GM12891 (cell line): Measurements from ENCODE around the gene MIOX.

Experiments
- DNase-seq: peaks from one replicate; pipeline ENCODE4 v3.0.0; 2011; ENCODE audit warnings: low spot score; ENCODE audit not compliant: insufficient read length
- FAIRE-seq: peaks from 2 replicates; lab custom pipeline; 2011; peaks lifted over from hg19 to GRCh38; lab: Jason Lieb, UNC
- PAX5 ChIP-seq: IDR thresholded peaks from 2 replicates; pipeline ENCODE4 v1.6.1; 2011; ENCODE audit warnings: low read length, moderate library complexity, mild to moderate bottlenecking; ENCODE audit not compliant: insufficient read depth, severe bottlenecking
- POLR2A ChIP-seq: IDR thresholded peaks from 2 replicates; pipeline ENCODE4 v1.6.1; 2011; ENCODE audit warnings: low read depth, low read length, control low read depth
- POLR2AphosphoS5 ChIP-seq: IDR thresholded peaks from 2 replicates; pipeline ENCODE4 v1.6.1; 2011; ENCODE audit warnings: low read depth, low read length, control low read depth
- POU2F2 ChIP-seq: IDR thresholded peaks from 2 replicates; pipeline ENCODE4 v1.6.1; 2011; ENCODE audit warnings: low read depth, mild to moderate bottlenecking, control low read depth, low read length, moderate library complexity
- SPI1 ChIP-seq: IDR thresholded peaks from 2 replicates; pipeline ENCODE4 v1.6.1; 2011; ENCODE audit warnings: low read depth, low read length, control low read depth
- TAF1 ChIP-seq: IDR thresholded peaks from 2 replicates; pipeline ENCODE4 v1.6.1; 2011; ENCODE audit warnings: low read depth, low read length, control low read depth

MIOX gene

DNA sequence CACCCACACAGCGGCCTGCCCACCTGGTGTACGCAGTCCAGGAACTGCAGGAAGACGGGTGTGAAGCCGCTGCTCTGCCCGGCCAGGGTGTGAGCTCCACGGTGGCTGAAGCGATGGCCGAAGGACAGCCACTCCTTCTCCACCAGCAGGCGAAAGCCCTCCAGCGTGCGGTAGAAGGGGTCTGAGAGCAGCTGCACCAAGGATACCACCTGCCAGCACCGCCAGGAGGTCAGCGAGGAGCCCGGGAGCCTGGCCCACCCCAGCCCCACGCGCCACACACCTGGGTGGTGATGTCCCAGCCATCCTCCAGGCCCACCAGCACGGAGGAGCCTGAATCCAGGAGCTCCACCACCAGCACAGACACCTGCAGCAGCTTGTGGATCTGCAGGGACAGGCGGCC, 31.5 kb upstream of the MIOX start:
- FAIRE-seq (no peak), DNase-seq (no peak)
- no peak for TF ChIP-seq TAF1
- TF ChIP-seq POU2F2, result no peak
- no peak for TF ChIP-seq POLR2AphosphoS5
- TF ChIP-seq POLR2A, result no peak
- TF ChIP-seq PAX5, result no peak
- TF ChIP-seq SPI1, result no peak

DNA sequence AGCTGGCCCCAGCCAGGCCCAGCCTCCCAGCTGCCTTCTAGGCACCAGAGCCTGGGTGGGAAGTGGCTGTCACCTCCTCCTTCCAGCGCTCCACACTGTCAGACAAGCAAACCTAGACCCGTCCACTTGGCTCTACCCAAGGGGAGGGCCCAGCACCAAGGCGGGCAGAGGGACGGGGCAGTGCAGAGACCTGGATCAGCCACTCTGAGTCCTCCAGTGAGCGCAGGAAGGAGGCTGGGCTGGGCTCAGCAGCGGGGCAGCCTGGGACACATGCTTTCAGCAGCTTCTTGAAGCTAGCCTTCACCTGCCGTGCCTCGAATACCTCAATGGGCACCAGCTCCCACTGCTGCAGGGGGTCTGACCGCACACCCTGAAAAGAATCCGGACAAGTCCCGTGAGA, 30.6 kb upstream of the MIOX start:
- DNase-seq, result no peak
- no peak for FAIRE-seq
- no peak for TF ChIP-seq PAX5

DNA sequence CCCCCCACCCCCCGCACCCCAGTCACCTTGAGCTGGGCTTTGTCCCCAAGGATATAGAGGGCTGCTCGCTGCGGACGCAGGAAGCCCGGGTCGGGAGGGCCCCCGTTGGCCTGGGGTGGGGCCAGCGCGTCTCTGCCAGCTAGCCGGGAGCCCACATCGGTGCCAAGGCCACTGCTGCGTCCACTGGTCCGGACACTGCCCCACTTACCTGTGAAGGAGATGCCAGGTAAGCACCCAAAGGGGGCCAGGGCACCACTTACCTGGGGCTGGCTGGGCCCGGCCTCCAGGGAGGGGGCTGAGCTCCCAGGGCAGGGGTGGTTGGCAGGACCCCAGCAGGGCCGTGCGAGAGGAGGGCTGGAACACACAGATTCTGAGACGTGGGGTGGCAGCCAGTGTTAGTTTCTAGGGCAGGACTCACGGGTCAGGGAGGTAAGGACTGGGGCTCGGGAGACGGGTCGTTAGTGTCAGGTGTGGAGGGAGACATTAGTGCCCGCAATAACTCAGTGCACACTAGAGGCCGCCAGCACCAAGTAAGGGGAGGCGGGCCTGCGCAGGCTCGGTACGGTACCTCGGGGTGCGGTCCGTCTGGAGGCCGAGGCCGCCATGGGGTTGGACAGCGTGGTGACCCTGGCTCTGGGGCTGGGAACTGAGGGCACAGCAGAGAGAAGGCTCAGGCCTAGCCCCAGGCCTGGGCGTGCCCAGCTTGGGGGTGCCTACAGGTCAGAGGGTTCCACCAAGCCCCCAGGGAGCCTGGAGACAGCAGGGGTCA, 30.0 kb upstream of the MIOX start:
- TF ChIP-seq SPI1 (no peak), POLR2AphosphoS5 (no peak), POU2F2 (no peak), PAX5 (no peak), TAF1 (no peak), POLR2A (no peak)
- peak; percentile 63 for DNase-seq
- no peak for FAIRE-seq

DNA sequence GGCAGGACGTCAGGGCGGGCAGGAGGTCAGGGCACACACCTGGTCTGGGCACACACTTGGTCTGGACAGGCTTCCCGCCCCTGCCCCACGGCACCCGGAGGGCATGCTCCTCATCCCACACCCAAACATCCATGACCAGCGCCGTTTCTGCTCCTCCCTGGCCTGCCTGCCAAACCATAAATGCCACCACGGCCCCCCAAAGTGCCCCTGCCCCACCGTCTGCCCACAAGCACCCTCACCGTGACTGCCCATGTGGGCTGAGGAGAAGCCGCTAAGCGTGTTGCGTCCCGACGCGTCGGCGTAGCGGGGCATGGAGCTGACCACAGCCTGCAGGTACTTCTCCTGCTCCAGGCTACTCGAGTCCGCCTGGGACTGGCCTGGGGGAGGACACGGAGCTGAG, 27.6 kb upstream of the MIOX start:
- TF ChIP-seq POLR2A (no peak), PAX5 (no peak), POU2F2 (no peak), TAF1 (no peak), POLR2AphosphoS5 (no peak), SPI1 (no peak)
- FAIRE-seq (no peak), DNase-seq (no peak)

DNA sequence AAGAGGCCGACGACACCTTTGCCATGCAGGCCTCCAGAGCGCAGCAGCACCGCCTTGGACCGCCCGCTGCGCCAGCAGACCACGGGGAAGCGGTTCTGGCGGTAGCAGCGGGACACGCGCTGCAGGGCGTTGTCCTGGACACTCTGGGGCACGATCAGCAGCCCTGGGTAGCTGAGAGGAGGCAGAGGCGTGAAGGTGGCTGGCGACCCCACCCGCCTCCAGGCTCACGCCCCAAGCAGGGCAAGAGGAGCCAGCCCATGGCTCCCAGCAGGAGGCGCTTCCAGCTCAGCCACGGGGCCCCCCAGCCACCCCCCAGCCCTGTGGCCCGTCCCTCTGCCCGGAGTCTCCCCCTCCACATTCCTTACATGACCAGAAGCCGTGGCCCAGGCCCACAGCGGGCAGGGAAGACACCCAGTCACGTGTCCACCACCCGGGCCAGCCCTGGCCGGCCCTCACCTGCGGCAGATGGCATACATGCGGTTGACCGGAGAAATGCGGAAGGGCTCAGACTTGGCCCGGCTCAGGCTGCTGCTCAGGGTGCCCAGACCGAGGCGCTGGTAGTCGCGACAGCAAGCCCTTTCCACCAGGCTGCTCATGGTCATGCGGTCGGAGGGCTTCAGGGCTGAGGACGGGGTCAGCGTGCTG, 27.0 kb upstream of the MIOX start:
- TF ChIP-seq SPI1 (no peak), POU2F2 (no peak), POLR2A (no peak), TAF1 (no peak), PAX5 (no peak), POLR2AphosphoS5 (no peak)
- no peak for FAIRE-seq
- DNase-seq, result no peak

DNA sequence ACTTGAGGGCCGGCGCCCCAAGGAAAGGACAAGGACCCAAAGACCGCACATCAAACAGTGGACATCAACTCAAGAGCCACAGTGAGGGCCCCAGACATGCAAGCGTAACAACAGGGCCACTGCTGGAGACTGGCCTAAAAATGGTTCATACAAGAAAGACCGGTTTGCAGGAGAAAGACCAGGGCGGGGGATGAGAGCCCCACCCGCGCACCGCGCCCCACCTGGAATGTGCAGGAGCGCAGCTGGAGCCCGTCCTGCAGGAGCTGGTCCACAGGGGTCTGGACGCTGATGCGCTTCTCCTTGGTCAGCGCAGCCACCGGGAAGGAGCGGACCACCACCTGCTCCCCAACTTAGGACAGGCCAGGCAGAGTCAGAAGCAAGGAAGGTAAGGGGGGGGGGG, 25.7 kb upstream of the MIOX start:
- TF ChIP-seq POLR2A, result no peak
- TF ChIP-seq SPI1, result no peak
- no peak for TF ChIP-seq POU2F2
- TF ChIP-seq POLR2AphosphoS5, result no peak
- no peak for TF ChIP-seq TAF1
- no peak for TF ChIP-seq PAX5
- FAIRE-seq, result no peak
- no peak for DNase-seq

DNA sequence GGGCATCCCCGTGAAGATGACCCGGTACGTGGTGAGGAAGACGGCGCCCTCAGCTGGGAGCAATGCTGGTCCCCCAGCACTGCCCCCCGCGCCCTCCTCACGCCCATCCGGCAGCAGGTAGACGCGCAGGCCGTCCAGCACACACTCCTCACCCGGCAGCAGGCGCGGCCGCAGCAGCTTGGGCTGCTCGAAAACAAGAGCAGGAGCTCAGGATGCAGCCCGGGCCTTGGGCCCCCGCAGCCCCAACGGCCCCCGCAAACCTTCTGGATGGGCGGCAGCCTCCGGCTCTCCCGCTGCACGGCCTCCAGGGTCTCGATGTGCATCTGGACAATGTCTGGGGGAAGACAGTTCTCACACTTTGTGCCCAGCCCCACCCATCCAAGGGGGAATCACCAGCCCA, 25.1 kb upstream of the MIOX start:
- no peak for FAIRE-seq
- TF ChIP-seq PAX5 (no peak), TAF1 (no peak), POU2F2 (no peak), POLR2AphosphoS5 (no peak), POLR2A (no peak), SPI1 (no peak)

DNA sequence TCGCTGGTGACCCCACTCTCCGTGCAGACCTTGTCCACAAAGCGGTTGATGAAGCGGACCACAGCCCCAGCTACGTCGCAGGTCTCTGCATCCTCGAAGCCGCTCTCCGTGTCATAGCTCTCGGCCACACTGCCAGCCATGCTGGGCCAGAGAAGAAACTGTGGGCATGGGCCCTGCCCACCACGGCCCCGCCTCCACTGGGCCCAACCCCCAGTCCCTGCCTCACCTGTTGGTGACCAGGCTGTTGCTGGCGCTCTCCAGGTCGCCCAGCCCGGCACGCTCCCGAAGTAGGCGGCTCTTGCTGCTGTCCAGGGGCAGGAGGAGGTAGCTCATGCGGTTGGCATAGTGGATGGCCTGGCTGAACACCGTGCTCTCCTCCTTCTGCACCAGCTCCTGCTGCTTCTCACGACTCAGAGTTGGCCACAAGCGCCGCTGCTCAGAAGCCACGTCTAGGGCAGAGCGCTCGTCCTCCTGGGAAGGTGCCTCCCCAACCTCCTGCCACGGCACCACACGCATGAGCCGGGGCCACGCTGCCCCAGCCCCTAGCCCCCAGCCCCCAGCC, 24.6 kb upstream of the MIOX start:
- TF ChIP-seq TAF1, result no peak

More for the DNA sequence above, 25.1 kb upstream of the MIOX start:
- DNase-seq, result no peak

DNA sequence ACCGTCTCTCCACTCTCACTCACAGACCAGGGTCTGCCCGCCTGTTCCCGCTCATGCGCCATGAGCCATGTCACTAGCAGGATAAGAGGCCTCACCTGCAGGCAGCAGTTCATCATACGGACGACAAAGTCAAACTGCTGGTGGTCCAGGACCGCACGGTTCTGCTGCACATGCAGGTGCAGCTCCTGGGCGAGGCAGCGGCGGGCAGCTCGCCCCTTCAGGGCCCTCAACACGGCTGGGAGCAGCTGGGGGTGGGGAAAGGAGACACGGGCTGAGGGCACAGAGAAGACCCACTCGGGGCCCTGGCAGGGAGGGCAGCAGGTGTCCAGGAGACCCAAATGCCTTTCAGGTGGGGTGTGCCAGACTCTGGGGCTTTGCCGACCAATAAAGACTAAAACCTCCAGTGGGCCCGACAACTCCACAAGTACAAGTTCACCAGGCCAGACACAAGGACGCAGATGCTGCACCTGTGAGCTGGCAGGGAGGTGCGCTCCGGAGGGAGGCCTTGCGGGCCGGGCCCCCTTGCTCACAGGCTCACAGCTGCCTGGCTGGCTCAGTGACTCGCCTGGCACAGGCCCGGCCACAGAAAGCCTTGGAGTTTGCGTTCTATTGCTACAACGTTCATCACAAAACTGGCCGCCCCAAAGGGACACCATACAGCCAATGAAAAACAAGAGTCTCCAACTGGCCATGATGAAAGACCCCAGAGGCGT, 23.3 kb upstream of the MIOX start:
- DNase-seq (no peak), FAIRE-seq (no peak)
- TF ChIP-seq TAF1, result no peak

More for the DNA sequence above, 24.6 kb upstream of the MIOX start:
- FAIRE-seq, result no peak
- no peak for DNase-seq
